Gastroesophageal sphincter (tissue), 4 donors: ENCODE measurements around the gene MYO9A. TPM values are rescaled to one million over a fixed set of nuclear protein-coding genes. Genes with fewer than 3 reads are reported as not detected.

ENCODE experiments used
- ATAC-seq: fragments of 150-250 bp; one replicate; pipeline ENCODE4 v1.9.1; 2016; ENCODE audit warnings: mild to moderate bottlenecking, moderate library complexity
- H3K27ac ChIP-seq, 4 donors: fragments of 200-600 bp; sonication (generic) in 3 of 4; 1 replicate in 3 of 4; 2 replicates in 1 of 4; pipeline ENCODE4 v1.5.1; 2016 to 2019
- H3K27me3 ChIP-seq: fragments of 200-600 bp; sonication (generic); one replicate; pipeline ENCODE4 v1.5.1; 2019
- H3K36me3 ChIP-seq, 2 donors: fragments of 200-600 bp; sonication (generic); one replicate each; pipeline ENCODE4 v1.5.1; 2019; ENCODE audit warnings: control low read depth in 1 of 2
- H3K4me1 ChIP-seq, 3 donors: fragments of 200-600 bp; sonication (generic); 1 replicate in 2 of 3; 2 replicates in 1 of 3; pipeline ENCODE4 v1.5.1; 2016 to 2019; ENCODE audit warnings: control low read depth in 2 of 3
- H3K4me3 ChIP-seq, 2 donors: fragments of 200-600 bp; sonication (generic); one replicate each; pipeline ENCODE4 v1.5.1; 2019; ENCODE audit warnings: mild to moderate bottlenecking in 1 of 2, moderate library complexity in 1 of 2
- H3K9me3 ChIP-seq, 3 donors: fragments of 200-600 bp; sonication (generic); one replicate each; pipeline ENCODE4 v1.5.1; 2017 to 2019; ENCODE audit warnings: control low read depth in 2 of 3
- CTCF ChIP-seq, 4 experiments: fragments of 200-600 bp in 2 of 4; fragments of 450-650 bp in 2 of 4; sonication (generic) in 1 of 4; IDR thresholded peaks; one replicate each; pipeline ENCODE4 v1.5.1; 2017 to 2019; ENCODE audit warnings: antibody characterized with exemption in 4 of 4, mild to moderate bottlenecking in 2 of 4, moderate library complexity in 2 of 4
- EP300 ChIP-seq: sonication (generic); formaldehyde crosslinking; IDR thresholded peaks from one replicate; pipeline ENCODE4 v1.6.1; 2017; ENCODE audit warnings: antibody characterized with exemption, mild to moderate bottlenecking
- POLR2A ChIP-seq, 2 donors: fragments of 450-650 bp; IDR thresholded peaks; one replicate each; pipeline ENCODE4 v1.6.1; 2017; ENCODE audit warnings: antibody characterized with exemption in 2 of 2, mild to moderate bottlenecking in 2 of 2, moderate library complexity in 1 of 2
- POLR2AphosphoS5 ChIP-seq: sonication (generic); formaldehyde crosslinking; IDR thresholded peaks from one replicate; pipeline ENCODE4 v1.6.1; 2017; ENCODE audit warnings: antibody characterized with exemption
- WGBS, 2 donors: methylation state at CpG; one replicate each; pipeline ENCODE4 v1.1.5; 2018; ENCODE audit warnings: low coverage in 1 of 2; 5-methylcytosine and 5-hydroxymethylcytosine counted together
- total RNA-seq, 4 donors: library from RNA; depleted of rRNA; stranded (reverse); fragments of >200 nt; gene quantifications; one replicate each; pipeline ENCODE4 v1.1.0, GENCODE V29; 2016

Gene MYO9A
- total RNA-seq, 4 donors from 2014 or later = 74.5 to 118 (median 108) TPM

DNA sequence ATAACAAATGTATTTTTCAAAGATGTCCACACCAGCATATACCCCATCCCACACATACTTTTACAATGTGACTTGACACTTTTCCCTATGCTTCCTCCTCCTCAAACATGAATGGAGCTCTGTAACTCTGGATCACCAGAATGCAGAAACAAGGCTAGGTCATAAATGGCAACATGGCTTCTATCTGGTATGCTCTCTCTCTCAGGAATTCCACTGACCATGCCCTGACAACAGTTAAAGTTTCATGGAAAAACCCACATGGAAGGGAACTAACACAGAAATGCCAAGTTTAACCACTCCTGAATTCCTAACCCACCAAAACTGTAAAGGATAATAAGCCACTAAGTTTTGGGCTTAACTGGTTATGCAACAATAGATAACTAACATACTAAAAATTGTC is 19.9 kb downstream of the MYO9A start:
- no peak overlapping the region for H3K27ac ChIP-seq
- H3K36me3 ChIP-seq = peaks cover 0 to 7% of the 10 kb centered on the region in 2 donors
- H3K4me1 ChIP-seq = peaks cover 0 to 6% (median under 1%) of the 10 kb centered on the region in 3 donors
- no peak overlapping the region for H3K4me3 ChIP-seq
- no peaks in the 10 kb centered on the region for H3K9me3 ChIP-seq
- ATAC-seq = no peak
- no peaks in the 10 kb centered on the region for H3K27me3 ChIP-seq
- TF ChIP-seq EP300 (no peak), POLR2A (IDR thresholded peaks at IDR 0.05) (no peak), CTCF (IDR thresholded peaks at IDR 0.05) (no peak), POLR2AphosphoS5 (no peak)

DNA sequence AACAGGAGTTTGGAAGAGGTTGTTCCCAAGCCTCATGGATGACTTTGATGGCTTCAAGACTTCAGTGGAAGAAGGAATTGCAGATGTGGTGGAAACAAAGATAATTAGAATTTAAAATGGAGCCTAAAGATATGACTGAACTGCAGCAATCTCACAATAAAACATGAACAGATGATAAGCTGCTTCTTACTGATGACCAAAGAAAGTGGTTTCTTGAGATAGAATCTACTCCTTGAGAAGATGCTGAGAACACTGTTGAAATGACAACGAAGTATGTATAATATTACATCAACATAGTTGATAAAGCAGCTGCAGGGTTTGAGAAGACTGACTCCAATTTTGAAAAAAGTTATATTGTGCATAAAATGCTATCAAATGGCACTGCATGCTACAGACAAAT is 21.2 kb downstream of the MYO9A start:
- H3K36me3 ChIP-seq = peaks cover 0 to 7% of the 10 kb centered on the region in 2 donors
- WGBS, 2 donors = 92 to 100% methylated on average over 1 of the region's 1 CpG
- no peaks in the 10 kb centered on the region for H3K27me3 ChIP-seq
- H3K9me3 ChIP-seq = no peaks in the 10 kb centered on the region
- peaks cover 0 to 11% (median 0%) of the 10 kb centered on the region in 3 donors for H3K4me1 ChIP-seq
- TF ChIP-seq POLR2A (IDR thresholded peaks at IDR 0.05) = no peak
- TF ChIP-seq CTCF (IDR thresholded peaks at IDR 0.05) = no peak
- ATAC-seq = no peak
- no peak overlapping the region for H3K4me3 ChIP-seq
- H3K27ac ChIP-seq = no peak overlapping the region

GRCh38 chr15:72092691-72093090 is 25.3 kb downstream of the MYO9A start:
- no peak overlapping the region for H3K27ac ChIP-seq
- H3K36me3 ChIP-seq = peaks cover 0 to 7% of the 10 kb centered on the region in 2 donors
- H3K4me1 ChIP-seq = peaks cover 0 to 30% (median 0%) of the 10 kb centered on the region in 3 donors
- H3K4me3 ChIP-seq = no peak overlapping the region
- no peak for TF ChIP-seq POLR2AphosphoS5
- TF ChIP-seq EP300 = no peak
- no peak for TF ChIP-seq POLR2A (IDR thresholded peaks at IDR 0.05)
- TF ChIP-seq CTCF (IDR thresholded peaks at IDR 0.05) = no peak
- ATAC-seq = no peak
- no peaks in the 10 kb centered on the region for H3K27me3 ChIP-seq
- H3K9me3 ChIP-seq = no peaks in the 10 kb centered on the region

GRCh38 chr15:72092006-72092405 is 25.9 kb downstream of the MYO9A start:
- WGBS, 2 donors = 100% methylated on average over 2 of the region's 3 CpGs; no CpG with 5 or more reads in 1 of the 2 donors
- Histone ChIP-seq H3K4me1 (peaks cover 0 to 37% (median 0%) of the 10 kb centered on the region in 3 donors), H3K27me3 (no peaks in the 10 kb centered on the region), H3K36me3 (peaks cover 0 to 7% of the 10 kb centered on the region in 2 donors), H3K4me3 (no peak overlapping the region), H3K9me3 (no peaks in the 10 kb centered on the region), H3K27ac (no peak overlapping the region)
- TF ChIP-seq POLR2AphosphoS5 = no peak
- TF ChIP-seq CTCF (IDR thresholded peaks at IDR 0.05) = no peak
- TF ChIP-seq EP300 = no peak
- TF ChIP-seq POLR2A (IDR thresholded peaks at IDR 0.05) = no peak
- no peak for ATAC-seq

DNA sequence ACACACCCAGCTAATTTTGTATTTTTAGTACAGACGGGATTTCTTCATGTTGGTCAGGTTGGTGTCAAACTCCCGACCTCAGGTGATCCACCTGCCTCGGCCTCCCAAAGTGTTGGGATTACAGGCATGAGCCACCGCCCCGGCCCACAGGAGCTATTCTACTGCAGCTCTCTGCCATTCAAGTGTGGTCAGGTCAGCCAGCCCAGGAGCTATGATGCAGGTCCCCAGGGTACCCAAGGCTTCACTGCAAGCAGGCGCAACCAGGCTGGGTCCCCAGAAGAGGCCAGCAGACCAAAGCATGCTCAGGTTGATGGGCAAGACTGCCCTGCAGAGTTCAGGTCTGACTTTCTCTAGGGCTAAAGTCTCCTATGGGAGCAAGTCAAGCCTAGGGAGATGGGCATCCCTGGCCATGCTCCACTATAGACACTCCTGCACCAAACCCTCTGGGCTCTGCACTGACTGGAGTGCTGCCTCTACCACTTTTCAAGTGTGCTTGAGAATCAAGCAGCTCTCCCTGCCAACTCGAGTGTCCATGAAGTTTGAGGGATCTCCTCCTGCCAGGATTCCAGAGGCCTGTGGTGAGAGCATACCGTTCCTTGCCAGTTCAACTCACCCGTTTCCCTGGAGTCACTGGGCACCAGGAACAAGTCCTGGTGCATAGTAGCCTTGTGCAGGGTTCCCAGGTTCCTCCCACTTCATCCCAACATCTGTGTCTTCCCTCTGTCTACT is 30.9 kb downstream of the MYO9A start:
- ATAC-seq = no peak
- H3K4me3 ChIP-seq = no peak overlapping the region
- H3K27me3 ChIP-seq = no peaks in the 10 kb centered on the region
- WGBS, 2 donors = 100% methylated on average over 3 of the region's 9 CpGs; no CpG with 5 or more reads in 1 of the 2 donors
- peaks cover 0 to 39% (median 0%) of the 10 kb centered on the region in 3 donors for H3K4me1 ChIP-seq
- no peaks in the 10 kb centered on the region for H3K9me3 ChIP-seq
- no peak overlapping the region for H3K27ac ChIP-seq
- TF ChIP-seq POLR2A (IDR thresholded peaks at IDR 0.05) (no peak), EP300 (no peak), CTCF (IDR thresholded peaks at IDR 0.05) (no peak), POLR2AphosphoS5 (no peak)
- no peaks in the 10 kb centered on the region for H3K36me3 ChIP-seq
